Osteocyte (in vitro differentiated cells): ENCODE data around the gene RSPH3. TPM values are rescaled to one million over a fixed set of nuclear protein-coding genes. Genes with fewer than 3 reads are reported as not detected.
"Not testable (repeated sequence)": the region's sequence is repeated elsewhere in the genome, so short reads cannot be mapped to it uniquely, and the experiment has no call there.

Experiments
- DNase-seq: peaks from one replicate; pipeline ENCODE4 v3.0.0; 2021; ENCODE audit warnings: mixed read lengths; ENCODE audit not compliant: unreplicated experiment; ENCODE audit errors: extremely low spot score
- H3K27ac Mint-ChIP-seq: one replicate; pipeline ENCODE4 v1.8.0; 2021; ENCODE audit warnings: mild to moderate bottlenecking, mixed read lengths; ENCODE audit not compliant: unreplicated experiment
- H3K27me3 Mint-ChIP-seq: one replicate; pipeline ENCODE4 v1.8.0; 2021; ENCODE audit warnings: mixed read lengths; ENCODE audit not compliant: unreplicated experiment
- H3K36me3 Mint-ChIP-seq: one replicate; pipeline ENCODE4 v1.8.0; 2021; ENCODE audit warnings: mixed read lengths; ENCODE audit not compliant: unreplicated experiment
- H3K4me1 Mint-ChIP-seq: one replicate; pipeline ENCODE4 v1.8.0; 2021; ENCODE audit warnings: mixed read lengths; ENCODE audit not compliant: unreplicated experiment
- H3K4me3 Mint-ChIP-seq: one replicate; pipeline ENCODE4 v1.8.0; 2021; ENCODE audit warnings: mild to moderate bottlenecking, moderate library complexity, mixed read lengths; ENCODE audit not compliant: unreplicated experiment
- H3K9me3 Mint-ChIP-seq: one replicate; pipeline ENCODE4 v1.8.0; 2021; ENCODE audit warnings: mixed read lengths; ENCODE audit not compliant: unreplicated experiment
- CTCF ChIP-seq: fragments of 200-600 bp; sonication (generic); IDR thresholded peaks from 2 replicates; pipeline ENCODE4 v1.5.0; 2021; ENCODE audit warnings: antibody characterized with exemption, mild to moderate bottlenecking, moderate library complexity
- total RNA-seq: library from RNA; stranded (reverse); gene quantifications from 2 replicates; pipeline ENCODE4 v1.2.1, GENCODE V29; 2021

The RSPH3 gene
- total RNA-seq, 1 donor from 2014 or later, result 7.1 TPM

DNA sequence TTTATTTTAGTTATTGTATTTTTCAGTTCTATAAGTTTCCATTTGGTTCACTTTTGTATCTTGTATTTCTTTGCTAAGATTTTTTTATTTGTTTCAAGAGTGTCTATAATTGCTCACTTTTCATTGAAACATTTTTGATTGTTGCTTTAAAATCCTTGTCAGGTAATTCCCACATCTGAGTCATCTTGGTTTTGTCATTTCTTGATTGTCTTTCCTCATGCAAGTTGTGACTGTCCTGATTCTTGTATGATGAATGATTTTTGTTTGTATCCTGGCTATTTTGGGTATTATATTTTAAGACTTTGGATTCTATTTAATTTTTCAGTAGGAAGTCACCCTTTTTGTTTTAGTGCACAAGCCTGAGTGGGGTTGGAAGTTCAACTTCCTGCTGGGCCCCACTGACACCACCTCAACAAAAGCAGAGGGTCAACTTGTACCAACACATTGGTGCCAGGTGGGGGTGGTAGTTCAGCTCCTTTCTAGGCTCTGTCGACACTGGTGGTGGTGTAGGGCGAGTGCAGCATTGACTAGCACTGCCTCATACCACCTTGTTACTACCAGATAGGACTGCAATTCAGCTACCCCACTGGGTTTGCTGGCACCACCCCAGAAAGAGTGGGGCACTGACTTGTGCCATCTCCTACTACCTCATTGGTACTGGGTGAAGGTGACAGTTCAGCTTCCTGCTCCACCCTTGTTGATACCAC, 8.8 kb downstream of the RSPH3 start:
- no peaks in the 10 kb centered on the region for H3K27me3 Mint-ChIP-seq
- no peak overlapping the region for H3K27ac Mint-ChIP-seq

DNA sequence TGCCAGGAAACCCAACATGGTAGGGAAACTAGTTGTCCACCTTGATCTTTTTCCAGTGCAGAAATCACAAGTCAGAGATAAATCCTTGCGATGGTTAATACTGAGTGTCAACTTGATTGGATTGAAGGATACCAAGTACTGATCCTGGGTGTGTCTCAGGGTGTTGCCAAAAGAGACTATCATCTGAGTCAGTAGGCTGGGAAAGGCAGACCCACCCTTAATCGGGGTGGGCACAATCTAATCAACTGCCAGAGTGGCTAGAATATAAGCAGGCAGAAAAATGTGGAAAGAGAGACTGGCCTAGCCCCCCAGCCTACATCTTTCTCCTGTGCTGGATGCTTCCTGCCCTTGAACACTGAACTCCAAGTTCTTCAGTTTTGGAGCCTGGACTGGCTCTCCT, 10.3 kb downstream of the RSPH3 start:
- not testable (repeated sequence) for H3K27ac Mint-ChIP-seq, H3K4me1 Mint-ChIP-seq, DNase-seq, H3K4me3 Mint-ChIP-seq, H3K27me3 Mint-ChIP-seq
- Mint-ChIP-seq H3K36me3 (peaks cover 28% of the 10 kb centered on the region), H3K9me3 (peaks cover 15% of the 10 kb centered on the region)

More for the DNA sequence above, 8.8 kb downstream of the RSPH3 start:
- no peak for DNase-seq
- Mint-ChIP-seq H3K36me3 (peaks cover 30% of the 10 kb centered on the region), H3K4me1 (peaks cover 7% of the 10 kb centered on the region), H3K4me3 (no peak overlapping the region), H3K9me3 (peaks cover 15% of the 10 kb centered on the region)
- no peak for TF ChIP-seq CTCF

GRCh38 chr6:158988477-158988876, 11.5 kb downstream of the RSPH3 start:
- Mint-ChIP-seq H3K9me3 (peaks cover 15% of the 10 kb centered on the region), H3K27me3 (no peaks in the 10 kb centered on the region)

DNA sequence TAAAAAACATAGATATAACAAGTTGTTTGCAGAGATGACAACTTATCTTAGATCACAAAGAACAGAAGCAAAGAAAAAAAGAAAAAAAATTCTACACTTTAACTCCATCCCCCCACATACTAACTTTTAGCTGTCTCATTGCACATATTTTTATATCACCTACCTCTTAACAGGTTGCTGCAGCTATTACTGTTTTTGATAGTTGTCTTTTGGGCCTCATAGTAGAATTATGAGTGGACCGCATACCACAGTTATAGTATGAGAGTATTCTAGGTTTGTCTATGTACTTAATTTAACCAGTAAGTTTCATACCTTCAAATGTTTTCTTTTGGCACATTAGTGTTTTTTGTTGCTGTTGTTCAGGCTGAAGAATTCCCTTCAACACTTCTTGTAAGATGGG, 12.3 kb downstream of the RSPH3 start:
- no peak for TF ChIP-seq CTCF
- no peaks in the 10 kb centered on the region for H3K4me1 Mint-ChIP-seq
- peaks cover 21% of the 10 kb centered on the region for H3K36me3 Mint-ChIP-seq
- no peak for DNase-seq
- no peak overlapping the region for H3K4me3 Mint-ChIP-seq
- peaks cover 15% of the 10 kb centered on the region for H3K9me3 Mint-ChIP-seq
- no peak overlapping the region for H3K27ac Mint-ChIP-seq
- H3K27me3 Mint-ChIP-seq, result no peaks in the 10 kb centered on the region

More at GRCh38 chr6:158988477-158988876, 11.5 kb downstream of the RSPH3 start:
- H3K4me1 Mint-ChIP-seq, result no peaks in the 10 kb centered on the region
- no peak overlapping the region for H3K4me3 Mint-ChIP-seq
- DNase-seq, result no peak
- TF ChIP-seq CTCF, result no peak
- H3K36me3 Mint-ChIP-seq, result peaks cover 25% of the 10 kb centered on the region
- no peak overlapping the region for H3K27ac Mint-ChIP-seq

- Mint-ChIP-seq H3K9me3 (no peaks in the 10 kb centered on the region), H3K27ac (no peak overlapping the region), H3K4me3 (no peak overlapping the region), H3K36me3 (peaks cover 17% of the 10 kb centered on the region), H3K27me3 (no peaks in the 10 kb centered on the region), H3K4me1 (no peaks in the 10 kb centered on the region)
- TF ChIP-seq CTCF, result no peak
- no peak for DNase-seq
These were observed 21.2 kb downstream of the RSPH3 start for GRCh38 chr6:158978757-158979156.
